Activated T-cell treated with anti-CD3 and anti-CD28 coated beads for 1 hour (primary cell): ENCODE measurements around the gene TPBGL.
A peak's percentile ranks its signal among the peaks of the same experiment; 100 is the strongest.
"Not testable (repeated sequence)": the region's sequence is repeated elsewhere in the genome, so short reads cannot be mapped to it uniquely, and the experiment has no call there.

Experiments used
- DNase-seq: peaks from one replicate; pipeline ENCODE4 v3.0.0-alpha.2; 2020; ENCODE audit warnings: low read depth

The TPBGL gene

DNA sequence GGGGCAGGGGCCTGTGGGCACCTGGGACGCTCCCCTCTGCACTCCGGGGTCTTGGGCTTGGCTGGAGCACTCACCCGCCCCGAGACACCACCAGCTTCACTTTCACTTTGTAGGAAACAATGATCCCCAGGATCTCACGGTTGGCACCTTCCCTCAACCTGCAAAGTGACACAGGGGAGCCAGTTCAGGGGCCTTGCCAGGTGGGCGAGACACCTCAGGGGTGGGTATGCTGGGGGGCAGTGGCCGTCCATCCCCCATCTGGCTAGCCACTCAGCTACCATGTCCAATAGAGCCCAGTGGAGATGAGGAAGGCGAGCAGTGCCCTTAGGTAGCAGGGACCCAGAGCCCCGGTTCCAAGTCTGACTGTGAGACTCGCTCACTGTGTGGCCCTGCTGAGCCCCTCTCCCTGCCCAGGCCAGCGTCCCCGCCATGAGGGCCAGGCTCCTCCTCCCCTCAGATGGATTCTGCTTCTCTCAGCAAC is 32.3 kb downstream of the TPBGL start:
- DNase-seq: no peak

GRCh38 chr11:75273411-75274391 is 33.1 kb downstream of the TPBGL start:
- DNase-seq: no peak

DNA sequence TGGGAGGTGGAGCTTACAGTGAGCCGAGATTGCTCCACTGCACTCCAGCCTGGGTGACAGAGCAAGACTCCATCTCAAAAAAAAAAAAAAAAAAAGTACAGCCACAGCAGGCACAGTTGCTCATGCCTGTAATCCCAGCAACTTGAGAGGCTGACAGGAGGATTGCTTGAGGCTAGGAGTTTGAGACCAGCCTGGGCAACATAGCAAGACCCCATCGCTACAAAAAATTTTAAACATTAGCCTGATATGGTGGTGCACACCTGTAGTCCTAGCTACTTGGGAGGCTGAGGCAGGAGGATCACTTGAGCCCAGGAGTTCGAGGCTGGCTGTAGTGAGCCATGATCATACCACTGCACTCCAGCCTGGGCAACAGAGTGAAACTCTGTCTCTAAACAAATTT is 34.1 kb downstream of the TPBGL start:
- not testable (repeated sequence) for DNase-seq

DNA sequence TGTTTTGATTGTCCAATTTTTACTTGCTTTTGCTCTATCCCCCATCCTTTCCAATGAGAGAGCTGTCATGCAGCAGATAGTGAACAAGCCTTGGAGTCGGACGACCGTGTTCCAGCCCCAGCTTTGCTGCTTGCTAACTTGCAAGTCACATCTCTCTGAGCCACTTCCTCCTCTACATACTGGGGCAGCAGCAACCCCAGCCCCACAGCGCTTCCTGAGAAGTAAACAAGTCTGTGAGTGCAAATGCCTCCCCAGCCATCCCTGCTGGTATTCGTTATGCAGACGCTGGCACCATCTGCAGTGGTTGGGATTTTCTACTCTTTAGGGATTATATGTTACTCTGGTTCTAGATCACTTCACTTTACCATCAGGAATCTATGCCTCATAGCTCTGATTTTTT is 35.0 kb downstream of the TPBGL start:
- peak; percentile 64 for DNase-seq

DNA sequence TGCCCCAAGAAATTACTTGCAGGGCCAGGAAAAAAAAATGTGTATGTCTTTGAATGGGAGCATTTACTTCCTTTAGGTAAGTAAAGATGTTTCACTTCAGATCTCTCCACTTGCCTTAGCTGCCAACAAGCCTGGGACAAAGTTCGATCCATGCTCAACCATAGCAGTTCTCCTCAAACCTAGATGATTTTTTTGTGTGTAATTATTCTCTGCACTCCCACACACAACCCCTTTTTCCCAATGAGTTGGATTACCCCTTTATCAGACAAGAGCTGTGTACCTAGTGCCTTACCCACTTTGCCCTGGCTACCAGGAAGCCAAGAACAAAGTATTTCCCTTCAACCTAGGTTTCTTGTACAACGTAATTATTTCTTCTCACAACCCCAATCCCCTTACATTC is 35.6 kb downstream of the TPBGL start:
- DNase-seq: no peak

GRCh38 chr11:75276686-75277085 is 36.1 kb downstream of the TPBGL start:
- DNase-seq: no peak

- no peak for DNase-seq
These were observed 36.7 kb downstream of the TPBGL start for GRCh38 chr11:75277211-75277805.

GRCh38 chr11:75277991-75278790 is 37.6 kb downstream of the TPBGL start:
- no peak for DNase-seq

DNA sequence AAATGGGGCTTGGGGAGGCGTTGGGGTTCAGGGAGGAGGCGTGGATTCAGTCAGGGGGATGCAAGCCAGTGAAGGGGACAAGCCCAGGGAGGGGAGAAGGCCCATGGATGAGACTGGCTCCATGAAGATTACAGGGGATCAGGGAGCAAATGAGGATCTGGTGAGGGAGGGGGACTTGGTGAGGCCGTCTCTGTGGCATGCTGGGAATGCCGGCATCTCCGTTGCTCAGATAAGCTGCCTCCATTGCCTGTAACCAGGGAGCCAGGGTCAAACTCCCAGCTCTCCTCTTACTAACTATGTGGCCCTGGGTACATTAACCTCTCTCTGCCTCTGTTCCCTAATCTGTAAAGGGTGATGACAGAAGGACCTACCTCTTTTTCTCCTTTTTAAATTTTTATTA is 38.7 kb downstream of the TPBGL start:
- DNase-seq: no peak

DNA sequence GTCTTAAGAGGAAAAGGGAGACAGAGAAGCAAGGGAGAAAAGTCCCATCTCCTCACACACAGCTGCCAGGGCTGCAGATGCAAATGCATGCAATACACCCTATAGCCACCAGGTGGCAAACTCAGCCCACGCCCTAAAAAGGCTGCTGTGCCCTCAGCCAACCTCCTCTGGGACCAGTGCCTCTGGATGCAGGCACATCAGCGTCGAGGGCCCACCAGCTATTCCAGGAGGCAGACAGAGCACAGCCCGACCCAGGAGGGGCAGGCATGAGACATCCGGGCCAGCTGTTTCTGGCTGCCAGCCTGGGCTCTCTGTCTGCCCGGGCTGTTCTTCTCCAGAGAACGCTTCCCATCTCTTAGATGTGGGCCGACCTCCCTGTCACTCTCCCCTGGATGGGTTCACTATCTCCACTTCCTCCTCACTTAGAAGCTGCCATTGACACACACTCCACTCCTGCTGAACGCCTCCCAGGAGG is 39.7 kb downstream of the TPBGL start:
- DNase-seq: peak; percentile 70

GRCh38 chr11:75280770-75281468 is 40.3 kb downstream of the TPBGL start:
- no peak for DNase-seq

DNA sequence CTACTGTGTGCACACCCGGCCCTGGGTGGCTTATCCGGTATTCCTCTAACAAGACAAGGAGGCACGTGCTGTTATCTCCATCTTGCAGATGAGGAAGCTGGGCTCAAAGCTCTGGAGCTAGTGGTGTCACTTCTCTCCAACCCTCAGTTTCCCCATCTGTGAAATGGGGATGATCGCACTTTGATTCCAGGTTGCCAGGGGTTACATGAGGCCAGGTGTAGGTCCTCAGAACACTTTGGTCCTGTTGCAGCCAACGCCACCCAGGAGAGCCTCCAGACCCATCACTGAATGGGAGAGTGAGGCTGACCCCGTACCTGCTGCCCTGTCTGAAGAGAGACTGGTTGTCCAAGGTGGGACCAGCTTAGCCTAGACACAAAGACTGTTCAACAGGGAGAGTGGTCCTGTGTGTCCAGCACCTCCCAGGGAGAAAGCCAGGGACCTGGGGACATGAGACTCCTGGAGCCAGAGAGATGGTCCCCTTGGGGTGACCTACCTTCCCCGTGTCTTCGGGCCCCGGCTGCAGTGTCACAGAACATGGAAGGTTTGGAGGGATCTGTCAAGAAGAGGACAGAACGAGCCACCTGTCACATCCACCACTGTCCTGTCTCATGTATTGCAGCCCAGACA is 41.0 kb downstream of the TPBGL start:
- no peak for DNase-seq

DNA sequence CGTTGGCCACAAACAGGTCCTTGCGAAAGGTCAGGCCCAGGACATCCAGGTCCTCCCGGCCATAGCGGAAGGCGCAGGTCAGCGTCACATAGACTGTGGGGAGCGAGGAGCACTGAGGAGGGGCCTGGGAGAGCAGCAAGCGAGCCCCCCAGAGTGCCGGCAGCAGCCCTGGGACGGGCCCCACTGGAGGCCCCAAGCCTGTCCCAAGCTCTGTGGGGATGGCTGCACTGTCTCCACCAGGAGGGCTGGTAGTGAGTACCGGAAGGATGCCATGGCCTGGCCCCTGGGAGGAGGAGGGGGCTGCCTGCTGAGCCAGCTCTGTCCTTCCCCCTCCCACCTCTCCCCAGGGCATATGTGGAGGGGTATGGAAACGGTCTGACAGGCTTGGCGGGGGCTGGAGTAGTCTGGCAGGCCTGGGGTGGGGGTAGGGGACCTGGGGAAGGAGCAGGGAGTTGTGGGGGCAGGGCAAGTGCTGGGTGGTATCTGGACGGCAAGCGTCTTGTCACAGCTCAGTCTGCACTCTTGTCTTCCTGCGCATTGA is 42.9 kb downstream of the TPBGL start:
- DNase-seq: no peak

- no peak for DNase-seq
These were observed 45.3 kb downstream of the TPBGL start for GRCh38 chr11:75285776-75286360.

DNA sequence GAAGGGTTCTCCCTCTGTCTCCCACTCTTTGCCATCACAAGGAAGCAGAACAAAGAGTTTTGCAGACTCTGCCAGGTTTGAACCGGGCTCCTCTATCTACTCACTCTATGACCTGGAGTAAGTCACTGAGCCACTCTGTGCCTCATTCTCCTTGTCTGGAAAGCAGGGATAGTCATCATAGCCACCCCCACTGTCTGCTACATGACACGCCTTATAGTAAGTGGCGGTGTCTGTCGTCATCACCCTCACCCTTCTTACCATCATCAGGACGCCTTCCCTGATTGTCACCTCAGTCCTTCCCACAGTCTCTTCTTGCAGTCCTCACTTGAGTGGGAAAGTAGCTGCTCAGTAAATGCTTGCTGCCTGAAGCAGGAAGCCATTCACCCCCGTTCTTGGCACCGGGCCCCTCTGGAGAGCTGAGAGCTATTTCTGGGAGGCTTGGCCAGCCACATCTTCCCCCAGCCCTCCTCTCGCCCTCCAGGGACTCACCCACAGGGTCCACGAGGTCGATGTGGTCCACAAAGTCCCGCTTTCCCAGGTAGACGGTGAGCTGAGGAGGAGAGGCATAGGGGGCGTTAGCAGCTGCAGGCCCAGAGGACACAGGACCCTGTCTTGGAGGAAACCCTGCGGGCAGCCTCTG is 46.4 kb downstream of the TPBGL start:
- no peak for DNase-seq

DNA sequence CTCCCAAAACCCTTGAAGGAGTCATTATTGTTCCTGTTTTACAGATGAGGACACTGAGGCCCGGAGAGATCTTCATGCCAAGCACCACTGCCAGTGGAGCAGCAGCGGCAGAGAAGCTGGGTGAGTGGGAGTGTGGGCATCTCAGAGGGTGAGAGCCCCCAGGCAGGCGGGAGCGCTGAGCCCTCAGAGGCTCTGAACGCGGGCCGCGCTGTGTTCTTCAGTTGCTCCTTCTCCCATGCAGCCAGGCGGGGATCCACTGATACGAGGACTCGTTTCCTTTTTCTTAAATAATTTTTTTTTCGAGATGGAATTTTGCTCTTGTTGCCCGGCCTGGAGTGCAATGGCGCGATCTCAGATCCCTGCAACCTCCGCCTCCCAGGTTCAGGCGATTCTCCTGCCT is 47.0 kb downstream of the TPBGL start:
- no peak for DNase-seq

GRCh38 chr11:75289511-75289760 is 48.9 kb downstream of the TPBGL start:
- DNase-seq: no peak

DNA sequence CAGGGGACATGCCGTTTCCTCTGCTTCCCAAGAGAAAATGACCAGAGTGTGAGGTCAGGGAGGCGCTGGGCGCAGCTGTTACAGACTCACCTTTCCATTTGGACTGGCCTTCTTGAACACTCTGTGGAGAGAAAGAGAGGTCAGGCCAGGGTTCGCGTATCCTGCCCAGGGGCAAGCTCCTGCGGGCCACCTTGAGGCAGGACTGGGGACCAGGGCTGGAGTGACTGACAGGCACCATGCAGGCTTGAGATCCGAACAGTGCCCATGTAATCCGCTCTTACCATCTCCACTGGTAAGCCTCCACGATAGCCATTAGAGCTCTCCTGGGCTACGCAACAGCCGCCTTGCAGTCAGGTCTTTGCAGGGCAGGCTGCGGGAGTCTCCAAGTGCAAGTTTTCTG is 49.3 kb downstream of the TPBGL start:
- DNase-seq: no peak

GRCh38 chr11:75291741-75292140 is 51.2 kb downstream of the TPBGL start:
- DNase-seq: no peak

DNA sequence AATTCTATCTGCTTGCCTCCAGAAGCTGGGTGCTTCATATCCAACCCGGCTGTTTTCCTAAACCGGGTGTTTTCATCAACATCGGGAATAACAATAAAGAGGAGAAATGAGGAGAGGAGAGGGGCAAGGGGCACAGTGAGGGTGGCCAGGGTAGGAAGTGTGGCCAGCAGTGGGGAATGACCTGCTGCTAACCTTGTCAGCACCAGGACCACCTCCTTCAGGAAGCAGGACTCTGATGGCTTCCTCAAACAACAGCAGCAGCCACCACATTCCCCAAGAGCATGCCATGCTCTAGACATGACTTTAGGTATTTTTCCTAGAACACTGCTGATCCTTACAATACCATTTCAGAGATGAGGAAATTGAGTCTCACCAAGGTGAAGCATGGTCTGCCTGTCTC is 52.4 kb downstream of the TPBGL start:
- no peak for DNase-seq
